VCaP (cell line): ENCODE measurements around the gene SPATA2.

Experiments
- H3K27ac ChIP-seq: fragments of 450-650 bp; 2 replicates; pipeline ENCODE4 v1.5.1; 2017
- CTCF ChIP-seq: fragments of 450-650 bp; conservative IDR thresholded peaks from 2 replicates; pipeline ENCODE4 v1.5.1; 2017; ENCODE audit warnings: mild to moderate bottlenecking, moderate library complexity

Gene SPATA2

GRCh38 chr20:49858076-49858585 is 57.2 kb downstream of the SPATA2 start:
- H3K27ac ChIP-seq: no peak overlapping the region
- TF ChIP-seq CTCF: no peak

- no peak for TF ChIP-seq CTCF
- H3K27ac ChIP-seq: no peak overlapping the region
Measured at GRCh38 chr20:49856904-49857303, 58.4 kb downstream of the SPATA2 start.

- no peak for TF ChIP-seq CTCF
- H3K27ac ChIP-seq: no peak overlapping the region
Measured at GRCh38 chr20:49854190-49854875, 61.0 kb downstream of the SPATA2 start.

- TF ChIP-seq CTCF: no peak
- H3K27ac ChIP-seq: no peak overlapping the region
Measured at GRCh38 chr20:49853640-49854039, 61.7 kb downstream of the SPATA2 start.
